Ascending aorta (tissue), 2 donors: ENCODE data around the gene GPC5. TPM values are rescaled to one million over a fixed set of nuclear protein-coding genes. Genes with fewer than 3 reads are reported as not detected.

Experiments
- DNase-seq, 2 donors: peaks; one replicate each; pipeline ENCODE4 v3.0.0-alpha.2; 2019; ENCODE audit warnings: low spot score in 2 of 2
- H3K27ac ChIP-seq, 2 donors: fragments of 200-600 bp; sonication (generic); one replicate each; pipeline ENCODE4 v1.5.1; 2016 to 2017; ENCODE audit warnings: mild to moderate bottlenecking in 1 of 2
- H3K27me3 ChIP-seq: fragments of 200-600 bp; sonication (generic); one replicate; pipeline ENCODE4 v1.5.1; 2017
- H3K36me3 ChIP-seq, 2 donors: fragments of 200-600 bp; sonication (generic); one replicate each; pipeline ENCODE4 v1.5.1; 2016
- H3K4me1 ChIP-seq, 2 donors: fragments of 200-600 bp; sonication (generic); one replicate each; pipeline ENCODE4 v1.5.1; 2016 to 2017; ENCODE audit warnings: mild to moderate bottlenecking in 1 of 2
- H3K4me3 ChIP-seq, 2 donors: fragments of 200-600 bp; sonication (generic); one replicate each; pipeline ENCODE4 v1.5.1; 2016 to 2017; ENCODE audit warnings: mild to moderate bottlenecking in 1 of 2
- H3K9me3 ChIP-seq, 2 donors: fragments of 200-600 bp; sonication (generic); one replicate each; pipeline ENCODE4 v1.5.1; 2016
- CTCF ChIP-seq, 3 experiments: fragments of 200-600 bp in 2 of 3; fragments of 450-650 bp in 1 of 3; sonication (generic) in 2 of 3; IDR thresholded peaks; one replicate each; pipeline ENCODE4 v1.5.1; 2016 to 2019; ENCODE audit warnings: antibody characterized with exemption in 3 of 3, mild to moderate bottlenecking in 1 of 3, moderate library complexity in 1 of 3
- intact Hi-C: fragments of 100-400 bp; cut with DNase I; formaldehyde crosslinking; loops from one replicate; pipeline ENCODE4 v1.15.1; 2023
- total RNA-seq: library from RNA; depleted of rRNA; stranded (reverse); fragments of >200 nt; gene quantifications from one replicate; pipeline ENCODE4 v1.1.0, GENCODE V29; 2016

GPC5 gene
- total RNA-seq, 1 donor from 2014 or later = not detected

GRCh38 chr13:92761710-92762109, 1363.3 kb downstream of the GPC5 start:
- Histone ChIP-seq H3K4me3 (no peak overlapping the region), H3K27me3 (no peaks in the 10 kb centered on the region), H3K4me1 (no peaks in the 10 kb centered on the region), H3K9me3 (peaks cover 0 to 21% of the 10 kb centered on the region in 2 donors), H3K27ac (no peak overlapping the region), H3K36me3 (no peaks in the 10 kb centered on the region)
- intact Hi-C loops = no loop called here
- no peak for TF ChIP-seq CTCF (IDR thresholded peaks at IDR 0.05)
- no peak for DNase-seq

- Histone ChIP-seq H3K27ac (no peak overlapping the region), H3K9me3 (no peaks in the 10 kb centered on the region), H3K4me1 (no peaks in the 10 kb centered on the region), H3K27me3 (no peaks in the 10 kb centered on the region), H3K36me3 (no peaks in the 10 kb centered on the region), H3K4me3 (no peak overlapping the region)
- intact Hi-C loops = no loop called here
- TF ChIP-seq CTCF (IDR thresholded peaks at IDR 0.05) = no peak
- no peak for DNase-seq
These were observed 1369.0 kb downstream of the GPC5 start for GRCh38 chr13:92767468-92767867.

DNA sequence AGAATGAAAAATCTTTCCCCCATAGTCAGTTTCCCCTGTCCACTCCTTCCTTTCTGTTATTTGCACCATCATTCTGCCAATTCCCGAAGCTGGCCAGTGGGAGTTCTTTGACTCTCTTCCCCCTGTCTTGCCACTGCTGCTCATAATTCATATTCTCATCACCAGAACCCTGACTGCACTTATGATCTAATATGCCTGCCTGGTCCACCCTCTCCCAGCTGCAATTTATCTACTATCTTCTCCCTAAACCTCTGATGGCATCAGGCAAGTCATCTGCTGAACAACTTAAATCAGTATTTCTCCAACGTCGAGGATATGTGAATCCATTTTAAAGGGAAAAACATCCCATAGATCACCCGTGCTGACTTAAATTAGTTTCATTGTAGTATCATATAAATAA, 1370.2 kb downstream of the GPC5 start:
- Histone ChIP-seq H3K27ac (no peak overlapping the region), H3K27me3 (no peaks in the 10 kb centered on the region), H3K4me3 (no peak overlapping the region), H3K4me1 (no peaks in the 10 kb centered on the region), H3K9me3 (no peaks in the 10 kb centered on the region), H3K36me3 (no peaks in the 10 kb centered on the region)
- TF ChIP-seq CTCF (IDR thresholded peaks at IDR 0.05) = no peak
- intact Hi-C loops = no loop called here
- DNase-seq = no peak

DNA sequence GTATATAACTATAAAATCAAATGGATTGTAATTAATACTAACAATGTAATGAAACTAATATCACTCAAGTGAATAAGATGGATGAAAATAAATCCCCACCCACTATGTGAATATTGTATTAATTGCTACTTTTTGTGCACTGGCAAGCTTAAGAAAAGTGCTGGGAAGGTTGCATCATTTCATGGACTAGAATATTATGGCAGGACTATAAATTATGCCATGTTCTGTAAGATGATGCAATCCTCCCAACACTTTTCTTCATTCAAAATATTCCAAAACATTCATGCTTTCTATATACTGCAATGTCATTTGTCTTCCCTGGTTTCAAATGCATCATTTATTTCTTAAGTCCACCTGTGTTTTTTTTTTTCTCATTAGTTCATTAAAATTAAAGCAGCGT, 1370.6 kb downstream of the GPC5 start:
- H3K27me3 ChIP-seq = no peaks in the 10 kb centered on the region
- no peaks in the 10 kb centered on the region for H3K36me3 ChIP-seq
- TF ChIP-seq CTCF (IDR thresholded peaks at IDR 0.05) = no peak
- H3K9me3 ChIP-seq = no peaks in the 10 kb centered on the region
- no peak overlapping the region for H3K4me3 ChIP-seq
- no peaks in the 10 kb centered on the region for H3K4me1 ChIP-seq
- DNase-seq = no peak
- no peak overlapping the region for H3K27ac ChIP-seq
- intact Hi-C loops = no loop called here

DNA sequence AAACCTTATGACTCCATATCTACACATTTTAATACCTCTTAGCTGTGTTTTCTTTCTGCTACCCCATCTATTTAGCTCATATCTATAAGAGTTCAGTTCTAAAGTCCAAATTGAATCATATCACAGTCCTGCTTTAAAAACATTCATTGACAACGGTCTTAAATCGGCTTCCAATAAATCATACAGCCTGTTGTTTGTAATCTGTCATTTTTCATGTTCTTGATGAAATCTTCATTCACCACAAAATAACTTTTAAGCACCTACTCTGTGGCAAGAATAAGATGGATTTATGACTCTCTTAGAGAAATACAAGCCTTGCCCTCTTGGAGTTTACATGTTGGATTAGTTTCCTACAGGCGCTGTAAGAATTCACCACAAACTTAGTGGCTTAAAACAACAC, 1377.2 kb downstream of the GPC5 start:
- intact Hi-C loops = loop anchor here (5.0 kb wide), 1 partner anchor 1122 kb away; no protein-coding TSS in a partner anchor
- H3K4me1 ChIP-seq = no peaks in the 10 kb centered on the region
- TF ChIP-seq CTCF (IDR thresholded peaks at IDR 0.05) = no peak
- no peaks in the 10 kb centered on the region for H3K27me3 ChIP-seq
- no peak overlapping the region for H3K4me3 ChIP-seq
- H3K27ac ChIP-seq = no peak overlapping the region
- no peaks in the 10 kb centered on the region for H3K36me3 ChIP-seq
- no peaks in the 10 kb centered on the region for H3K9me3 ChIP-seq
- no peak for DNase-seq
